GM12892 (cell line): ENCODE results near the gene MT1HL1.

Experiments used
- DNase-seq: peaks from one replicate; pipeline ENCODE4 v3.0.0; 2011; ENCODE audit not compliant: insufficient read length
- FAIRE-seq: peaks from 2 replicates; lab custom pipeline; 2011; peaks lifted over from hg19 to GRCh38; lab: Jason Lieb, UNC
- POLR2A ChIP-seq: IDR thresholded peaks from 2 replicates; pipeline ENCODE4 v1.6.1; 2011; ENCODE audit warnings: low read depth, low read length, control low read depth
- POLR2AphosphoS5 ChIP-seq: IDR thresholded peaks from 2 replicates; pipeline ENCODE4 v1.6.1; 2011; ENCODE audit warnings: low read depth, low read length, control low read depth
- TAF1 ChIP-seq: IDR thresholded peaks from 2 replicates; pipeline ENCODE4 v1.6.1; 2011; ENCODE audit warnings: low read depth, mild to moderate bottlenecking, control low read depth, low read length, borderline replicate concordance

MT1HL1 gene

GRCh38 chr1:237038211-237038610 lies 34.0 kb upstream of the MT1HL1 start:
- TF ChIP-seq TAF1 (no peak), POLR2A (no peak), POLR2AphosphoS5 (no peak)
- FAIRE-seq (no peak), DNase-seq (no peak)

- DNase-seq, result no peak
- FAIRE-seq, result no peak
- TF ChIP-seq TAF1 (no peak), POLR2AphosphoS5 (no peak), POLR2A (no peak)
Measured at GRCh38 chr1:237035759-237036158, 31.5 kb upstream of the MT1HL1 start.

GRCh38 chr1:237033804-237034203 lies 29.6 kb upstream of the MT1HL1 start:
- no peak for FAIRE-seq
- TF ChIP-seq POLR2AphosphoS5 (no peak), POLR2A (no peak), TAF1 (no peak)
- DNase-seq, result no peak

GRCh38 chr1:237033061-237033460 lies 28.8 kb upstream of the MT1HL1 start:
- DNase-seq, result no peak
- FAIRE-seq, result no peak
- no peak for TF ChIP-seq POLR2A
- no peak for TF ChIP-seq TAF1
- TF ChIP-seq POLR2AphosphoS5, result no peak

GRCh38 chr1:237032029-237032428 lies 27.8 kb upstream of the MT1HL1 start:
- no peak for FAIRE-seq
- no peak for DNase-seq
- TF ChIP-seq TAF1, result no peak
- no peak for TF ChIP-seq POLR2A
- TF ChIP-seq POLR2AphosphoS5, result no peak

GRCh38 chr1:237031480-237031879 lies 27.2 kb upstream of the MT1HL1 start:
- DNase-seq (no peak), FAIRE-seq (no peak)
- no peak for TF ChIP-seq TAF1
- no peak for TF ChIP-seq POLR2AphosphoS5
- TF ChIP-seq POLR2A, result no peak

GRCh38 chr1:237029850-237030535 lies 25.8 kb upstream of the MT1HL1 start:
- no peak for DNase-seq
- FAIRE-seq, result no peak
- no peak for TF ChIP-seq POLR2AphosphoS5

GRCh38 chr1:237029240-237029639 lies 25.0 kb upstream of the MT1HL1 start:
- TF ChIP-seq POLR2AphosphoS5, result no peak
- no peak for TF ChIP-seq TAF1
- no peak for TF ChIP-seq POLR2A
- FAIRE-seq (no peak), DNase-seq (no peak)

- TF ChIP-seq POLR2A, result no peak
- no peak for TF ChIP-seq TAF1
- FAIRE-seq (no peak), DNase-seq (no peak)
Measured at GRCh38 chr1:237025358-237026074, 21.3 kb upstream of the MT1HL1 start.

GRCh38 chr1:237018896-237019295 lies 14.7 kb upstream of the MT1HL1 start:
- TF ChIP-seq POLR2AphosphoS5, result no peak
- TF ChIP-seq TAF1, result no peak
- no peak for TF ChIP-seq POLR2A
- DNase-seq (no peak), FAIRE-seq (no peak)

- TF ChIP-seq POLR2A, result no peak
- TF ChIP-seq TAF1, result no peak
- TF ChIP-seq POLR2AphosphoS5, result no peak
- DNase-seq (no peak), FAIRE-seq (no peak)
Measured at GRCh38 chr1:237016626-237017025, 12.4 kb upstream of the MT1HL1 start.

GRCh38 chr1:237013608-237014007 lies 9.4 kb upstream of the MT1HL1 start:
- FAIRE-seq, result no peak
- TF ChIP-seq POLR2A, result no peak
- TF ChIP-seq POLR2AphosphoS5, result no peak
- TF ChIP-seq TAF1, result no peak
- DNase-seq, result no peak
